Measurements from ENCODE around the gene VPS35L. TPM values are rescaled to one million over a fixed set of nuclear protein-coding genes. Genes with fewer than 3 reads are reported as not detected.
"Not testable (repeated sequence)": the region's sequence is repeated elsewhere in the genome, so short reads cannot be mapped to it uniquely, and the experiment has no call there.

VPS35L gene
- total RNA-seq, 1 experiment from 2014 or later, result 6.6 TPM

DNA sequence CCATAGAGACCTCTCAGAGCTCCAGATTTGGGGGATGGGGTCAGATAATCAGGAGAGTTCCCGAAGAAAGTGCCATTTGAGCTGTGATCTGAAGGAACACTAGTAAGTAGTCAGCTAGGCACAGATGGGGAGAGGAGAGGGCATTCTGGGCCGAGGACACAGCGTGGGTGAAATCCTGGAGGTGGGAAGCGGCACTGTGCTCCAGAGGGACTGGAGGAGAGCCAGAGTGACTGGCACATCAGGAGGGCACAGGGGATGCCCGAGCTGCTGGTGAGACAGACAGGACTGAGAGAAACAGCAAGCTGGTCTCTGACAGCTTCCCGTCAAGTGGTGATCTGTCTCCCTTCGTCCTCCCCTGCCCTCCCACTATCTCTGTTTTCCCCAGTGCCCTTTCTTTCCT, 121.9 kb downstream of the VPS35L start:
- H3K9ac ChIP-seq (ENCODE audit: low read length), result no peak overlapping the region
- H3K9me3 ChIP-seq (ENCODE audit: low read length), result no peaks in the 10 kb centered on the region
- H3K4me1 ChIP-seq (ENCODE audit: low read length), result no peaks in the 10 kb centered on the region
- no peak overlapping the region for H3K4me3 ChIP-seq (ENCODE audit: low read length)
- DNase-seq, result no peak
- no peak overlapping the region for H3K27ac ChIP-seq (ENCODE audit: low read length)
- H3K79me2 ChIP-seq (ENCODE audit: low read length), result no peaks in the 10 kb centered on the region
- no peaks in the 10 kb centered on the region for H3K36me3 ChIP-seq (ENCODE audit: insufficient read depth, low read length)
- H2AFZ ChIP-seq (ENCODE audit: low read length), result no peak overlapping the region
- no peaks in the 10 kb centered on the region for H3K9me2 ChIP-seq (replicated peaks; ENCODE audit: insufficient read depth, low read length)
- no peaks in the 10 kb centered on the region for H3K27me3 ChIP-seq (ENCODE audit: low read length)
- no peak overlapping the region for H3K4me2 ChIP-seq (ENCODE audit: low read depth, low read length, poor library complexity, severe bottlenecking)
- H4K20me1 ChIP-seq (ENCODE audit: insufficient read depth, low read depth, low read length), result no peaks in the 10 kb centered on the region

DNA sequence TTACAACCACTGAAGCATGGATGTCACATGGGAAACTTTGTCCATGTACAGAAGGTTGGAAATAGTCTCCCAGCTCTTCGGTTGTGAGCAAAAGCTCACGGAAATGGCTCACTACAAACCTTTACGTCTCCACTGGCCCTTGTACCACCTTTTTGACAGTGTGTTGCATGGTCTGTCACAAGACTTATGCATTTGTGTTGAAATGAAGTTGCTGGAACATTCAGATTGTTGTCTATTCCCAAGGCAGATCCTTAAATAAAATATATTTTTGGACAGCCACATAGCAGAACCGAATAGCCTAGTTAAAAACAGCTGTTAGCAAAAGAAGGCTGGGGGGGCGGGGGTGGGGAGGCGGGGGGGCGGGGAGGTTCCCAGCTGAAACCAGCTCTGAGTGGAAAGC, 123.3 kb downstream of the VPS35L start:
- DNase-seq, result no peak
- no peak overlapping the region for H3K27ac ChIP-seq (ENCODE audit: low read length)
- H4K20me1 ChIP-seq (ENCODE audit: insufficient read depth, low read depth, low read length), result no peaks in the 10 kb centered on the region
- H3K36me3 ChIP-seq (ENCODE audit: insufficient read depth, low read length), result no peaks in the 10 kb centered on the region
- no peak overlapping the region for H3K4me3 ChIP-seq (ENCODE audit: low read length)
- H3K9me2 ChIP-seq (replicated peaks; ENCODE audit: insufficient read depth, low read length), result no peaks in the 10 kb centered on the region
- no peaks in the 10 kb centered on the region for H3K27me3 ChIP-seq (ENCODE audit: low read length)
- no peak overlapping the region for H3K9ac ChIP-seq (ENCODE audit: low read length)
- H2AFZ ChIP-seq (ENCODE audit: low read length), result no peak overlapping the region
- H3K79me2 ChIP-seq (ENCODE audit: low read length), result no peaks in the 10 kb centered on the region
- H3K4me2 ChIP-seq (ENCODE audit: low read depth, low read length, poor library complexity, severe bottlenecking), result no peak overlapping the region
- H3K9me3 ChIP-seq (ENCODE audit: low read length), result no peaks in the 10 kb centered on the region
- H3K4me1 ChIP-seq (ENCODE audit: low read length), result no peaks in the 10 kb centered on the region

DNA sequence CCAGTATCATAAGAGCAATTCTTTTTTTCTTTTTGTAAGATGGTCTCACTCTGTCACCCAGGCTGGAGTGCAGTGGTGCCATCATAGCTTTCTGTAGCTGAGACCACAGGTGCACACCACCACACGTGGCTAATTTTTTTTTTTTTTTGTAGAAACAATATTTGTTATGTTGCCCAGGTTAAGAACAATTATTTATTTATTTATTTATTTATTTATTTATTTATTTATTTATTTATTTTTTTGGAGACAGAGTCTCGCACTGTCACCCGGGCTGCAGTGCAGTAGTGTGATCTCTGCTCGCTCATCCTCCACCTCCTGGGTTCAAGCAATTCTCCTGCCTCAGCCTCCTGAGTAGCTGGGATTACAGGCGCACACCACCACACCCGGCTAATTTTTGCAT, 123.8 kb downstream of the VPS35L start:
- not testable (repeated sequence) for H3K27me3 ChIP-seq (ENCODE audit: low read length); DNase-seq

DNA sequence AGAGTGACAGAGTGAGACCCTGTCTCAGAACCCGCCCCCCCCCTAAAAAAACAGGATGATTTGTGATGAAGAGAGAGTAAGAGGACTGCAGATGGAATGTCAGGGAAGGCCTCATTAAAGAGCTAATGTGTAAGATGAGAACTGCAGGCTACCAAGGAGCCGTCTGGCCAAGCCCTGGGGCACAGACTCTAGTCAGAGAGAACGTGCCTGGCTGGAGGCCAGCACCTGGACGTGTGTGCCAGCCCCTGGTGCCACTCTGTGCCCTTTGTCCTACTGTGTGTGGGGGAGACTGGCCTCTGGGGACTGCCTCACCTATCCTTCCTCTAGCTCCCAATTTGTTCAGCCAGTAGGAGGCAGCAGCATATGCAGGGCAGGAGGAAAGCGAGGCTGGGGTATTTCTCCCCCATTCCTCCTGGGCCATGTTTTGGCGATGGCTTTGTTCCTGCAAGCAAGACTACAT, 125.4 kb downstream of the VPS35L start:
- Histone ChIP-seq H2AFZ (ENCODE audit: low read length) (no peak overlapping the region), H3K27me3 (ENCODE audit: low read length) (no peaks in the 10 kb centered on the region), H3K79me2 (ENCODE audit: low read length) (no peaks in the 10 kb centered on the region), H4K20me1 (ENCODE audit: insufficient read depth, low read depth, low read length) (no peaks in the 10 kb centered on the region), H3K9ac (ENCODE audit: low read length) (no peak overlapping the region), H3K9me2 (replicated peaks; ENCODE audit: insufficient read depth, low read length) (no peaks in the 10 kb centered on the region), H3K27ac (ENCODE audit: low read length) (no peak overlapping the region), H3K9me3 (ENCODE audit: low read length) (no peaks in the 10 kb centered on the region), H3K36me3 (ENCODE audit: insufficient read depth, low read length) (no peaks in the 10 kb centered on the region), H3K4me3 (ENCODE audit: low read length) (no peak overlapping the region), H3K4me1 (ENCODE audit: low read length) (no peaks in the 10 kb centered on the region), H3K4me2 (ENCODE audit: low read depth, low read length, poor library complexity, severe bottlenecking) (no peak overlapping the region)
- DNase-seq, result no peak

More for the DNA sequence above, 123.8 kb downstream of the VPS35L start:
- not testable (repeated sequence) for H3K27ac ChIP-seq (ENCODE audit: low read length); H2AFZ ChIP-seq (ENCODE audit: low read length); H3K9me3 ChIP-seq (ENCODE audit: low read length); H3K9ac ChIP-seq (ENCODE audit: low read length); H4K20me1 ChIP-seq (ENCODE audit: insufficient read depth, low read depth, low read length); H3K4me1 ChIP-seq (ENCODE audit: low read length); H3K4me2 ChIP-seq (ENCODE audit: low read depth, low read length, poor library complexity, severe bottlenecking); H3K36me3 ChIP-seq (ENCODE audit: insufficient read depth, low read length); H3K79me2 ChIP-seq (ENCODE audit: low read length); H3K4me3 ChIP-seq (ENCODE audit: low read length); H3K9me2 ChIP-seq (replicated peaks; ENCODE audit: insufficient read depth, low read length)

DNA sequence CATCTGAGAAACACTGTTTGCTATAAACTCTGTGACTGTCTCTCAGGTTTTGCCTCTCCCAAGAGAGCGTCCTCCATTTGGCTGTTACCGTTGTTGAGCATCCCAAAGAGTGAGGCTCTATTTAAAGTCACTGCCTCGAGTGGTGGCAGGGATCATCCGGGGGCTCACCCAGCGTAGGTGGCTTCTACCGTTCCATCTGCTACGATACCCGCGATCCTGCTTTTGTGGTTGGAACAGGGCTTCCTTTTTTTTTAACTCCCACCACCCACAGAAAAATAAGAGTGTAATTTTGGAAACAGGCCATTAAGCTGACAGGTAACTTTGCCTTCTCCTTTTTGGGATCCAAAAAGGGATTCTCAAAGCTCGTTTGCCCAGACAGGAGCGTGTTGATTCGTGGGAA, 126.1 kb downstream of the VPS35L start:
- H2AFZ ChIP-seq (ENCODE audit: low read length), result no peak overlapping the region
- H3K9ac ChIP-seq (ENCODE audit: low read length), result no peak overlapping the region
- H3K27me3 ChIP-seq (ENCODE audit: low read length), result no peaks in the 10 kb centered on the region
- no peaks in the 10 kb centered on the region for H3K79me2 ChIP-seq (ENCODE audit: low read length)
- no peaks in the 10 kb centered on the region for H3K9me3 ChIP-seq (ENCODE audit: low read length)
- no peak overlapping the region for H3K4me2 ChIP-seq (ENCODE audit: low read depth, low read length, poor library complexity, severe bottlenecking)
- DNase-seq, result no peak
- no peak overlapping the region for H3K4me3 ChIP-seq (ENCODE audit: low read length)
- no peaks in the 10 kb centered on the region for H3K4me1 ChIP-seq (ENCODE audit: low read length)
- H3K9me2 ChIP-seq (replicated peaks; ENCODE audit: insufficient read depth, low read length), result no peaks in the 10 kb centered on the region
- no peaks in the 10 kb centered on the region for H3K36me3 ChIP-seq (ENCODE audit: insufficient read depth, low read length)
- H3K27ac ChIP-seq (ENCODE audit: low read length), result no peak overlapping the region
- H4K20me1 ChIP-seq (ENCODE audit: insufficient read depth, low read depth, low read length), result no peaks in the 10 kb centered on the region

DNA sequence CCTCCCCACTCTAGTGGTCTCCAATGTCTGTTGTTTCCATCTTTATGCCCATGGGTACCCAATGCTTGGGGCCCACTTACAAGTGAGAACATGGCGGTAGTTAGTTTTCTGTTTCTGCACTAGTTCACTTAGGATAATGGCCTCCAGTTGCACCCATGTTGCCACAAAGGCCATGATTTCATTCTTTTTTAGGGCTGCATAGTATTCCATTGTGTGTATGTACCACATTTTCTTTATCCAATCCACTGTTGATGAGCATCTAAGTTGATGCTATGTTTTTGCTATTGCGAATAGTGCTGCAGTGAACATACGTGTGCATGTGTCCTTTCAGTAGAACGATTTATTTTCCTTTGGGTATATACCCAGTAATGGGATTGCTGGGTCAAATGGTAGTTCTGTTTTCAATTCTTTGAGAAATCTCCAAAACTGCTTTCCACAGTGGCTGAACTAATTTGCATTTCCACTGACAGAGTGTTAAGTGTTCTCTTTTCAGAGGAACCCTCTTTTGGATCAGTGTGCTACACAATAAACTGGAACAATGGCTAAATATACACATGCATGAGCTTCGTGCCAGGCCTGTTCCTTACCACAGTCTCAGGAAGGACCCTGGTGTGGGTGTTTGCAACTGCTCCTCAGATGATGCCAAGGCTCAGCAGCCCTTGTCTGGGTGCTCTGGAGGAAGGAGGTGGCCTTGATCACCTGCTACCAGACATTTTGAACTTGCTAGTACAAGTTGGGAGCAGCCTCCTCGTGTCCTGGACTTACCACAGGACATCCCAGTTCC, 128.1 kb downstream of the VPS35L start:
- Histone ChIP-seq H3K79me2 (ENCODE audit: low read length) (no peaks in the 10 kb centered on the region), H3K4me2 (ENCODE audit: low read depth, low read length, poor library complexity, severe bottlenecking) (no peak overlapping the region), H3K4me3 (ENCODE audit: low read length) (no peak overlapping the region), H3K4me1 (ENCODE audit: low read length) (no peaks in the 10 kb centered on the region), H3K27ac (ENCODE audit: low read length) (no peak overlapping the region), H3K27me3 (ENCODE audit: low read length) (no peaks in the 10 kb centered on the region), H3K36me3 (ENCODE audit: insufficient read depth, low read length) (no peaks in the 10 kb centered on the region), H4K20me1 (ENCODE audit: insufficient read depth, low read depth, low read length) (no peaks in the 10 kb centered on the region), H3K9me2 (replicated peaks; ENCODE audit: insufficient read depth, low read length) (no peaks in the 10 kb centered on the region), H2AFZ (ENCODE audit: low read length) (no peak overlapping the region), H3K9ac (ENCODE audit: low read length) (no peak overlapping the region), H3K9me3 (ENCODE audit: low read length) (no peaks in the 10 kb centered on the region)
- DNase-seq, result no peak

DNA sequence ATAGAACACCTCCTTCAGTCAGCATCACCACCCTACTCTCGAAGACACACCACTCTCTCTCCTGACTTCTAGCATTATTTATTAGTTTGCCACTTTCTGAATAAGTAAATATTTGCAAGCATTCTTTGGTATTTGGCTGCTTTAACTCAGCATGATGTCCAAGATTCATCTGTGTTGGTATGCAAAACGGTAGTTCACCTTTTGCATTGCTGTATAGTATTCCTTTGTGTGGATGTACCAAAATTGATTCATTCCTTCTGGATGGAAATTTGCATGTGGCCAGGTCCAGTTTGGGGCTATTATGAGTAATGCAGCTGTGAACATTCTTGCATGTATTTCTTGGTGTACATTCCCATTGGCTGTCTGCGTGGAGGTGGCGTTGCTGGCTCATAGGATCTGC, 129.7 kb downstream of the VPS35L start:
- no peaks in the 10 kb centered on the region for H3K79me2 ChIP-seq (ENCODE audit: low read length)
- H3K4me3 ChIP-seq (ENCODE audit: low read length), result no peak overlapping the region
- H3K9me2 ChIP-seq (replicated peaks; ENCODE audit: insufficient read depth, low read length), result no peaks in the 10 kb centered on the region
- DNase-seq, result no peak
- H3K9me3 ChIP-seq (ENCODE audit: low read length), result no peaks in the 10 kb centered on the region
- H3K27me3 ChIP-seq (ENCODE audit: low read length), result no peaks in the 10 kb centered on the region
- no peaks in the 10 kb centered on the region for H3K4me1 ChIP-seq (ENCODE audit: low read length)
- no peak overlapping the region for H3K27ac ChIP-seq (ENCODE audit: low read length)
- no peaks in the 10 kb centered on the region for H3K36me3 ChIP-seq (ENCODE audit: insufficient read depth, low read length)
- no peak overlapping the region for H3K4me2 ChIP-seq (ENCODE audit: low read depth, low read length, poor library complexity, severe bottlenecking)
- no peak overlapping the region for H3K9ac ChIP-seq (ENCODE audit: low read length)
- H4K20me1 ChIP-seq (ENCODE audit: insufficient read depth, low read depth, low read length), result no peaks in the 10 kb centered on the region
- no peak overlapping the region for H2AFZ ChIP-seq (ENCODE audit: low read length)

DNA sequence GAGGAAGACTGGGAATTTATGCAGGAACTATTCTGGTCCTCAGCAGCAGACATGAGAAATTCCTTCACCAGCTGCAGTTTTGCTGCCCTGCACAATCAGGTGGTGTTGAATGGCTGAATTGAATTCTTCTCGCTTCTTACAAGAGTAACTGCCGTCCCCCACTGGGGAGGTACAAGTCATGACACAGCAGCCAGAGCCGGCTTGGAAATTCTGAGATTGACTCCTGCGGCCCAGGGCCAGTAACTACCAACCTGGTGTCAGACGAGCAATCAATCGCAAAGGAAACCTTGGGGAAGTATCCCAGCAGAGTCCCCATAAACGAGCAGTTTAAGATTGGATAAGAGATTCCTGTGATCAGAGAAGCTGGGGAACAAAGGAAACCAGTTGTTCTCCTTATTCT, 131.8 kb downstream of the VPS35L start:
- Histone ChIP-seq H3K4me2 (ENCODE audit: low read depth, low read length, poor library complexity, severe bottlenecking) (no peak overlapping the region), H4K20me1 (ENCODE audit: insufficient read depth, low read depth, low read length) (no peaks in the 10 kb centered on the region), H3K9me3 (ENCODE audit: low read length) (no peaks in the 10 kb centered on the region), H3K9me2 (replicated peaks; ENCODE audit: insufficient read depth, low read length) (no peaks in the 10 kb centered on the region), H2AFZ (ENCODE audit: low read length) (no peak overlapping the region), H3K27ac (ENCODE audit: low read length) (no peak overlapping the region), H3K4me1 (ENCODE audit: low read length) (no peaks in the 10 kb centered on the region), H3K9ac (ENCODE audit: low read length) (no peak overlapping the region), H3K4me3 (ENCODE audit: low read length) (no peak overlapping the region), H3K79me2 (ENCODE audit: low read length) (no peaks in the 10 kb centered on the region), H3K36me3 (ENCODE audit: insufficient read depth, low read length) (no peaks in the 10 kb centered on the region), H3K27me3 (ENCODE audit: low read length) (no peaks in the 10 kb centered on the region)
- no peak for DNase-seq
